IPS-NIHi7 (cell line): ENCODE measurements around the gene RPL19.

Experiments used
- DNase-seq: peaks from one replicate; pipeline ENCODE4 v3.0.0; 2012; ENCODE audit warnings: mixed read lengths; ENCODE audit errors: extremely low spot score

The RPL19 gene

DNA sequence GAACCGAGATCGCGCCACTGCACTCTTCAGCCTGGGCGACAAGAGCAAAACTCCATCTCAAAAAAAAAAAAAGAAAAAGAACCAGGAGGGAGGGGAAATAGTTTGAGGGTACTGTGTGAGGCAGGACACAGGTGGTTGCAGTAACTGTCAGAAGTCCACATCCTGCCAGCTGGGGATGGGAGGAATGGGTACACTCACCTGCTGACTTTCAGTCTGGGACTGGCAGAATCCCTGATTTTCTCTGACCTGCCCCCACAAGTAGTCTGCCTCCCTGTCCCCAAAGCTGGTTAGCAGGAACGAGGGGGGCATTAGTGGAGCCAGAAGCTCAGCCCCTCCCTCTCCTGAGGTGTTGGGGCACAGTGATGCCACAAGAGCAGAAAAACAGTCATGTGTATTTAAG lies 27.0 kb upstream of the RPL19 start:
- DNase-seq = no peak

DNA sequence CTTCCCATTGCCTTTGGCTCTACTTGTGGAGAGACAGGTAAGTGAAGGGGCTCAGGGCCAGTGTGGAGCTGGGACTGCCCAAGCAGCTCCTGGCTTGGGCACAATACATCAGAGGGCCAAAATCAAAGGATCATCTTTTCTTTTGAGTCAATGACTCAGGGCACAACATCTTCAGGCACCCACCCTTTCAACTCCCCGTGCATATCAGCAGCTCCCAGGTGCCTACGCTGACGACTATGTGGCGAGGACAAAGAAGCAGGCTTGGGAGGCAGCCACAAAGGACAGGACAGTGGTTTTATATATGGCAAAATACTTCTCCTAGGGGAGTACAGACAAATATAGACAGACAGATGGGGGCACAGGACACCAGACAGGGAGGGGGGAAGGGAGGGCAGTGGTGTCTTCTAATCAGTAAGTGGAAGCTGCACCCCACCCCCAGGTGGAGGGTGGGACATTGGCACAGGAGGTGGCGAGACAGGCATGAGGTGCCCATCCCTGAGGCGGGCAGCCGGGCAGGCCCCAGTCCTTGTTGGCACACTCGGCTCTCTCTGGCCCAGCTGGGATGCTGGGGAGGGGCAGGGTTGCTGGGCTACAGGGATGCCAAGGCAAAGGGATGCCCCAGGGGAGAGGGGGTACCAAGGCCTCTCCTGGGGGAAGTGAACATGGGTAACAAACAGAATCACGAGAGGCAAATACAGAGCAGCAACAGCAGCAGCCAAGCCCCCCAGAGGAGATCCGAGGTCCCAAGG lies 26.4 kb upstream of the RPL19 start:
- DNase-seq = no peak

DNA sequence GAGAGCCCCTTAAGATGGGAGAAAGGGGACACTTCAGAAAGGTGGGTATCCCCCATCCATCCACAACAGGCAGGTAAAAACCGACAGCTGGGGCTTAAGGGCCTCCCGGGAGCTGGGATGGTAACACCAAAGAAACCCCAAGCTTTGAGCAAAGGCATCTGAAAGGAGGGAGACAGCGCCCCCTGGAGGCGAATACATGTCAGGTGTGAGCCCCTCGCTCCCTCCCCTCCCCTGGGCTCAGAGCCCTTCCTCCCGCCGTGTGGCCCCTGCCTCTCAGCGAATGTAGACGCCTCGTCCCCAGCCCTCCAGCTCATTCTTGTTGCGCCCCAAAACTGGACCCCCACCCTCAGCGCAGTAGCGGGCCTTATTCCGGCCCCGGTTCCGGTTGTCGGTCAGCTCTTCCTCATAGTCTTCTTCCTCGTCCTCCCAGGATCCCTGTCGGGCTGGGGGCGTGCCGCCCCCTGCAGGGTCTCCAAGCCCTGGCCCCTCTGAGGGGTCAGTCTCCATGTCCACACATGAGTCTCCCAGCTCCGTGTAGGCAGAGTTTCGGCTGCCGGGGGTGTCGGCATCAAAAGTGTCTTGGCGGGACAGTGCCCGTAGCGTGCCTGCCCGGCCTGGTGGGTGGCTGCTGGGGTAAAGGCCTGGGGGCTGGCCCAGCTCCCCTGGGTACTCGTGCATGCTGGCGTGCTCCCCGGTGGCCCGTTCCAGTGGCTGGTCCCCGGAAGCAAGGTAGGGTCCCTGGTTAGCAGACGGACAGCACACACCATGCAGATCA lies 25.0 kb upstream of the RPL19 start:
- peak; percentile 91 for DNase-seq

DNA sequence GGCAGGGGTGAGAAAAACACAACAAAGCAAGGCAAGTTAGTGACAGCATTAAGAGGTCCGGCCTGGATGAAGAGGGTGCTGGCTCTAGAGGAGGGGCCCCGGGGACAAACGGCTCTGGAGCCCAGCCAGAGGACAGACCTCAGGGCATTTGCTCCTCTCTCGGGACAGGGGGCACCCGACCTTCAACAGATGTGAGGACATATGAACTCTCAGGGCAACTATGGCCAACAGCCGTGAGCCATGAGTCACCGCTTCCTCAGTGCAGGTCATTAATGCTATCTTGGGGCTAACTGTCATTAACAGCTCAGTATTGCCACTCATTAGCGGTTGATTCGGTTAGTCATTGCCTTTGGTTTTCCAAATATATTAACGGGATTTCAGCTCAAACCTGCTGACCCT lies 24.4 kb upstream of the RPL19 start:
- DNase-seq = no peak

DNA sequence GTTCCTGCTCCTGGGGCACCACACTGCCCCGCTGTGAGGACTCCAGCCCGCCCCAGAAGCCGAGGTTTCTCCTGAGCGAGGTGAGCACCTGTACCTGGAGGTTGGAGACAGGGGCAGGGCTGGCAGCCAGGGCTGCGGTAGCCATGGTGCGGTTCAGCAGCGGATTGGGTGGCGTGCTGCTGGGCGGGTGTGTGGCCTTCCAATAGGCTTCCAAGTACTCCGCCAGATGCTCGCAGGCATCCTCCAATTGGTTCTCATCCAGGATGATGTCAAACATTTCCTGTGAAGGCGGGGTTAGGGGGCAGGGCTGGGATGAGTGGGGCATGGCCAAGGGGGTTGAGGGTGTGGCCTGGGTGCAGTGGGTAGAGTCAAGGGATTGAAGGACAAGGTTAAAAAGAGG lies 22.8 kb upstream of the RPL19 start:
- DNase-seq = peak; percentile 97

DNA sequence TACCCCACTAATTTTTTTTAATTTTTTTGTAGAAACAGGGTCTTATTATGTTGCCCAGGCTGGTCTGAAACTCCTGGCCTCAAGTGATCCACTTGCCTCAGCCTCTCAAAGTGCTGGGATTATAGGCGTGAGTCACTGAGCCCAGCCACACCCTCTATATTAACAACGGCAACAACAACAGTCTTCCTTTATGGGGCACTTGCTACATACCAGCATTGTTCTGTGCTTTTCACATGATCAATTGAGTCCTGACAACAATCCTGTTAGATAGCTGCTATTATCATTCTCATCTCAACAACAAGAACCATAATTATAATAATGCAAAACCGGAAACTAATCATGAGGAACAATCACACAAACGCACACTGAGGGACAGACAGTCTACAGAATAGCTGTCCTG lies 21.5 kb upstream of the RPL19 start:
- DNase-seq = no peak

DNA sequence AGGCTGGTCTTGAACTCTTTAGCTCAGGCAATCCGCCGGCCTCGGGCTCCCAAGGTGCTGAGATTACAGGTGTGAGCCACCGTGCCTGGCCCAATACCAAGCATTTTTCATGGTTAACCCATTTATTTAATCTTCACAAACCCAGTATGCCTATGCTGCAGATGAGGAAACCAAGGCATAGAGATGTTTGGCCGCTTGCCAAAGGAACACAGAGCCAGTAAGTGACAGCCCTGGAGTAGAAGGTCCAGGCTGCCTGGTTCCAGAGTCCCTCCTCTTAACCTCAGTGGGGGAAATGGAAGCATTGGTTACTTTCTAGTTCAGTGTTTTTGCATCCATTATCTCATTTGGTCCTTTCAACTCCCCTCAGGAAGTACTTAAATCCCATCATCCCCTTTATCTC lies 18.8 kb upstream of the RPL19 start:
- DNase-seq = no peak

DNA sequence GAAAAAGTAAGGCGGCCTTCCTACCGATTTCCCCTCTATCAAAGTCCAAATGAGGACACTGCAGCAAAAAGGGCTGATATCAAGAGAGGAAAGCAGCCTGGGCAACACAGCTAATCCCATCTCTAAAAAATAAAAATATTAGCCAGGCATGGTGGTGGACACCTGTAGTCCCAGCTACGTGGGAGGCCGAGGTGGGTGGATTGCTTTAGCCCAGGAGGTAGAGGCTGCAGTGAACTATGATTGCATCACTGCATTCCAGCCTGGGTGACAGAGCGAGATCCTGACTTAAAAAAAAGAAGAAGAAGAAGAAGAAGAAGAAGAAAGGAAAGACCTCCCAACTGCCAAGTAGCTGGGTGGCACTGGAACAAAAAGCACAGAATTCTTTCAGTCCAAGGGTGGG lies 17.0 kb upstream of the RPL19 start:
- DNase-seq = no peak

DNA sequence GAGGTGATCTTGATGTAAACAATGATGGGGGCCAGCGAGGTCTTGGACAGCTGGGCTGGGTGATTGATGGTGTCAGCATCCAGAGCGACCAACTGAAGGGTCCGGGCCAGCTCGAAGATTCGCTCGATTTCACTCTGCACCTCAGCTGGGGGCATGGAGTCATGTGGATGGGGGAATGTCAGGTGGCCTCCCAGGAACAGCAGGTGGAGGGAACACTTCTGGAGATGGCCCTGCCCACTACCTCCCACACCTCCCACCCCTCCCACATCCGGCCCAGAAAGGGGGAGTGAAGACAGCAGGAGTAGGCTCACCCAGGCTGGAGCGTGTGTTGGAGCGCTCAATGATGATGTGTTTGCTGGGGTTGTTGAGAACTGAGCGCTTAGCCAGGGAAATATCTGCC lies 16.4 kb upstream of the RPL19 start:
- no peak for DNase-seq

DNA sequence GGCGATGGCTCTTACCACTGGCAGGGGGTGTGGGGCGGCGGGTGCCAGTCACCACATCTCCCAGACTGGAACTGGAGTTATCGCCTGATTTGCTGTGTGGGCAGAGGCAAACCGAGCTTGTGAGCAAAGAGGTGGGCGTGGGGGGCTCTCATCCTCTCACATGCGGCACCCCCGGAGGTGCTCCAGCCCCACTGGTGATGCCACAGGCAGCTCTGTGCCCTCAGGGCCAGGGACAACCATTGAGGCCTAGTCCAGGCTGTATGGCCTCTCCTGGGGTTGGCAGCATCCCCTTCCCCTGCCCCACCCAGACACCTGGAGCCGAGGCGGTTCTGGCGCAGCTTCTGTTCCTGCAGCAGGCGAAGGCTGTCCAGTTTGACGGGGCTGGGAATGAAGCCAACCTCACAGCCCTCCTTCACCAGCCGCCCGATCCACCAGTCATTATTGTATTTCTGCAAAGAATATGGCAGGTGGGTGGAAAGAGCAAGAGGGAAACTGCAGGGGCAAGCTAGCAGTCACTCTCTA lies 13.5 kb upstream of the RPL19 start:
- no peak for DNase-seq

DNA sequence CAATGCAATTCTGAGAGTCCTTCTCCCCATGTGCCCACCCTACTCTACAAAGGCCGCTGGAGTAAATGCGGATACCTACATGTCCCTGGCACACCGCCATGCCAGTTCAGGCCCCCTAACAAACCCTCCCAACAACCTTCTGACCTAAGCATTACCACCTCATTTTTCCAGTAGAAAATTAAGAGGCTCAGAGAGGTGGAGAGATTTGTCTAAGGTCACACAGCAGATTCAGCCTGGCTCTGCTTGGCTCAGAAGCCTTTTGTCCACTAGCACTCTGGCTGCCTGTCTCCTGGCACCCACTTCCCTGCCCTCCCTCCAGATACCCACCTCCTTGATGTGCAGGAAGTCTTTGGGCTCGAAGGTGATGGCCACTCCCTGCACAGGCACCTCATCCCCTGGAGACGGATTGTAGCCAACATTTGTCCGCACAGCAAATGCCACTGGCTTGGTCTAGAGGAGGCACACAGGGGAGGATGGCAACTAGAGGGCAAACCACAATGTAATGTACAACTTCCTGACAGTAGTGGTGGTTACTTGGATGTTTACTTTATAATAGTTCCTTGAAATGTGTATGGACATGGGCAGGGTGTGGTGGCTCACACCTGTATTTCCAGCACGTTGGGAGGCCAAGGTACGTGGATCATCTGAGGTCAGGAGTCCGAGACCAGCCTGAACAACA lies 12.8 kb upstream of the RPL19 start:
- DNase-seq = no peak

DNA sequence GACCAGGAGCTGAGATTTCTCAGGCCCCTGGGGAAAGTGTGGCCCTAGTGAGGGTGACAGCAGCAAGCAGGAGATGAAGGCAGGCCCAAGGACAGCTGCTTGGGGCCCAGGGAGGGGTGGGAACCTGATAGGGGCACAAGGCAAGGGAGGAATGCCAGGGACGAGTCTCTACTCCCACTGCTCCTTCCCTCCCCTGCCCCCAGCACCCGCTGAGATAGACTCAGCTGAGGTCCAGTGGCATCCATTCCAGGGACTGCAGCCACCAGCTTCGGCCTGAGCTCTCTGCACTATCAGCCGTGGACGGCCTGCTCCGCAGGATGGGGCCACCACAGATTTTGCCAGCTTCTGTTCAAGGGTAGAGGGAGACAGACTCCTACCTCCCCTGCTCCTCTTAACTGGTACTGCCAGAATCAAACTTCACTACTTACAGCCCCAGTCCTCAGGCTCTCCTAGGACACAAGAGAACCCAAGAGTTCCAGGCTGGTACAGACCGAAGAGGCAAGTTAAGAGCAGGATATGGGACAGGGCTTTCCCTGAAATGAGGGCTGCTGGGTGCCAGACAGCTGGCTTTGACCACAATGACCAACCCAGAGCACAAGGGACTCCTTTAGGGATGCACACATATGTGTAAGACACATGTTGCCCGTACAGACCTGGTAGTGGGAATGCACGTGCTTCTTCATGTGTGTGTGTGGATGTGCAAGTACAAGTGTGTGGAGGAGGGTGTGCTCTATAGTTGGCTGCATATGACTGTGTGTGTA lies 8.2 kb upstream of the RPL19 start:
- no peak for DNase-seq

DNA sequence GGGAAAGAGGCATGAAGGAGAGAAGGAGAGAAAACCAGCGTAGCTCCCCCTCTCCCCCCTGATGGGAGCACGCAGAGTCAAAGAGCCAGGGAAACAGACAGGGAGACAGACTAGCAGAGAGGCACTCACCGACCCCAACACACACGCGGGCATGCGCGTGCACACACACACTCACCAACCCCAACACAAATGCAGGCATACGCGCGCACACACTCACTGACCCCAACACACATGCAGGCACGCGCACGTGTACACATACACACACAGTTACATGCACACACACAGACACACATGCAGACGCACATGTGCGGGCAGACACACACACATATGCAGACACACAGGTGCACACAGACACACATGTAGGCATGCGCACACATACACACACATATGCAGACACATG lies 7.2 kb upstream of the RPL19 start:
- DNase-seq = no peak

DNA sequence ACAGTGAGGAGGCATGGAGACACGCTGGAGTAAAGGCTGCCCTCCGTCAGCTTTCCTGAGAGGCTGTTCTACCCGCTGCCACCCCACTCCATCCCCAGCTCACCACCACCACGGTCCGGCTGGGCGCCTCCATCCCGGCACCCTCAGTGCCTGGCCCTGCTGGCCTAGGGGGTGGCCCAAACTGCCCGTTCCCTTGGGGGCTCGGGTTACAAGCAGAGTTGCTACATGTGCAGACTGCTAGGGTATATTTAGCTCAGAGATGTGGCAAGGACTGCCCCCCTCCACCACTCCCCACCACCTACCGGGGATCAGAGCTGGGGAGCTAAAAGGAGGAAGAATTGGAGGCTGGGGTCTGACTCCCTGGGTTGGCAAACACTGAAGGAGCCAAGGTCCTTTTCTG lies 6.7 kb upstream of the RPL19 start:
- DNase-seq = no peak

DNA sequence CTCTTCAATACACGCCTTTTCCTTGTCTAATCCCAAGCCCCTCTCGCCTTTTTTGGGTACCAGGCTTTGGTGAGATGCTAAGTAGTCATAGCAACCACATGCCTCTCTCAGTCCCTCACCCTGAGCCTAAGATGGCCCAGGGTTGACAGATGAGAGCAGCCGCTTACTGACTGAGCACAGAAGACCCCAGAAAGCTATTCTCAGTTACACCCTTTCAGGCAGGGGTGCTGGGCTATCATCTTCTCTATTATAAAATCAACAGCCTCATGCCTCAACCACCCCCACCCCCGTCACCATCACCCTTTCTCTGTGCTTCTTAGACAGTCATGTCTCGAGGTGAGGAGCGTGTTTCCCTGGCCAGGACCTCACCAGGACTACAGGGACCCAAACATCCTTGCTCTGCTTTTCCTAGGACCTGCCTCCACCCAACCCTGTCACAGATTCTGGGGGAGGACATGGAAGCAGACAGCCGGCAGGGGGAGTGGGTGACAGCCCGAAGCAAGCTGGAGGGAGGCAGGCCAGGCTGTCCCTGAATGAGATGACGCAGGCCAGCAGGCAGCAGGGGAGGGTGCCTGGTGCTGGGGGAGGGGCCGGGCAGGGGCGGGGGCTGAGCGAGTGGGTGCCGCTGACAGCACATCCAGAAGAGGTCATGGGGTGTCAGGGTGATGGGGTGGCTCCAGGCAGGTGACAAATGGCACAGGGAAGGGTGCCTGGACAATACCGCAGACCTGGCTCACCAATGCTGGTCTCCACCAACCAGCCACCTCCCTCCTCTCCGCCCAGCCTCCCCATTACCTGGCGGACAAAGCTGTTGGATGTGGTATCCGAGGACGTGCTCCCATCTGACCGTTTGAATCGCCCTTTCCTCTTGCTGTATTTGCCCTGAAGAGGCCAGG lies 5.7 kb upstream of the RPL19 start:
- peak; percentile 92 for DNase-seq

DNA sequence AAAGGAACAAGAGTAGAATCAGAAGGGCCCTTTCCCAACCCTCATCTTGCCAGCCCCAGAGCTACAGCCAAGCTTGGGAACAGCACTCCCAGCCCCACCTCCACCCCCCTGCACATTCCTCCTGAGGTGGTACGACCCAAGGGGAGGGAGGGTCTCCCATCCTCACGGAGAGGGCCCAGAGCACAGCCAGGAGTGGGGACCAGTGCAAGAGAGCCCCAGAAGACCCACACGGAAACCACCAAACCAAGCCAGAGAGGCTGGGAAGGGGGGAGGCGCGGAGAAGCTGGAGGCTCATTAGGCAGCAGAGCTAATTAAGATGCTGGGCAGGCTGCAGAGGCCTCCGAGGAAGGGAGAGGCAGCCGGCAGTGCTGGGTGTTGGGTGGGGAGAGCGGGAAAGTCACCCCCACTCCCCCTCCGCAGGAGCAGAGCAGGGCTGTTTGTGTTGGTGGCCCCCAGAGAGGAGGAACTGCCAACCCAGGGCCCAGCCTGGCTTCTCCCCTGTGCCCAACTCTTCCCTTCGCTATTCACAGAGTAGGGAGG lies 5.0 kb upstream of the RPL19 start:
- no peak for DNase-seq

DNA sequence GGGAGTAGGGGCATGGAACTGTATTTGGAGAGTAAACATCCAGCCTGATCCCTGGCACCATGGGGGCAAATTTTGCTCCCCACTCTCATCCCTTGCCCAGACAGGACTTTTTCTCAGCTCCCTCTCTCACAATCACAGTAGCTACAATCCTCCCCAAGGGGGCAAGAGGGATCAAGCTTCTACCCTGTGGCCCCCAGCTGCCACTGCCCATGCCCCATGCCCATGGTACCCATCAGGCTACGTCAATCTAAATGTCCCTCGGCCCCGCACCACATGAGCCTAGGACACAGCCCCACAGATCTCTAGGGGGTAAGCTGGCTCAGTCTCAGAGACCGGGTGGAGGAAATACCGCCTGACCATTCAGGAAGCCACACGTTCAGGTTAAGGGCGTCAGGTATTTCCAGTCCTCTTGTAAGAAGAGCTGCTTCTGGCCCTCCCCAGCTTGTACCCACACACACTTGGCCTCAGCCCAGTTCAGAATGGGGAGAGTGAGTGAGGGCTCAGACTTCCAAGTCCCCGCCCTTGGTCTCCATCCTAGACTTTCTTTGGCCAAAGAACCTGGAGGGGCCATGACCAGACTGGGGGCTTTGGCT lies 4.4 kb upstream of the RPL19 start:
- no peak for DNase-seq

DNA sequence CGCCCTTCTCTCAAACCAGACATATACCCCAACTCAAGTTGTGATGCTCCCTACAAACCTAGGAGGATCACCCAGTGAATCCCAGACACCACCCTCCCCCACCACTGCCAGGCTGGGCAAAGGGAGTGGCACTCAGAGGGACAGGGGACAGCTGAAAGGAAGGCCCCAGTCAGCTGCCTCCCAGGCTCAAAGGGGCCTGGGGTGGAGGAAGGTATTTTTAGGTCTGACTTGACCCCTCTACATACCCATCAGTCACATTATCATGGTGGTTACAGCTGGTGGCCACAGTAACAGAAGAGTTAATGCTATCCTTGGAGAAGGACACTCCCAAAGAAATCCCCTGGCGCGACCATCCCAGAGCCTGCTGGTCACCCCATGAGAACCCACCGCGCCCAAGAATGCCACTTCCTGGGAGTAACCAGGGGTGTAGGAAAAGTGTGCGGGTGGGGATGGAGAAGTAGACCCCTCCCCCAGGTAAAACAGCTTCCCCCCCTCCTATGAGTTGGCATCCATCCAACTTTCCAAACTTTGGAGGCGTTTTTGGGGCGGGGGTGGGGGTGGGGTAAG lies 3.8 kb upstream of the RPL19 start:
- no peak for DNase-seq

DNA sequence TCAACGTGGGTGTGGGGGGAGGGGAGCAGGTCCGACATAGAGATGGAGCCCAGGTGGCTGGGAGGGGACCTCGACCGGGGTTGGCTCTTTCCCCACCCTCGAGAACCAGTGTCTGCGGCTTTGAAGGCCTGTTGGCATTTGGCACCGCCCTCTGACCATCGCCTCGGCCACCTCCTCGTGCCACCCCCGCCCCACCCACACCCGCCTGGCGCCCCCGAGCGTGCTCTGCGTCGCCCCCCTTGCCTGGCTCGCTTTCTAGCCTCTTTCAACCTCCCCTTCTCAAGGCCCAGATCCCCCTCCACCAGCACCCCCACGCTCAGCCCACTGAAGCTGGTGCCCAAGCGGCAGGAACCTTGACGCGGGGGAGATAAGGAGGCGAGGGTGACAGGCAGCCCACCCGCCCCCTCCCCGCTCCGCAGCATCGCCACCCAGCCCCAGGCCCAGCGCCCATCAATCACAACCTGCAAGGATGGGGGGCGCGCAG lies 3.2 kb upstream of the RPL19 start:
- no peak for DNase-seq
